Nephron (organoid): Measurements from ENCODE around the gene NUDT9.
"Not testable (repeated sequence)": the region's sequence is repeated elsewhere in the genome, so short reads cannot be mapped to it uniquely, and the experiment has no call there.

Experiments
- H3K27ac Mint-ChIP-seq, 3 experiments: 2 replicates each; pipeline ENCODE4 v1.8.0; 2020; ENCODE audit warnings: mixed read lengths in 3 of 3, mild to moderate bottlenecking in 2 of 3, moderate library complexity in 1 of 3
- H3K27me3 Mint-ChIP-seq: 2 replicates; pipeline ENCODE4 v1.8.0; 2021; ENCODE audit warnings: low read depth, mild to moderate bottlenecking, moderate library complexity, mixed read lengths
- H3K36me3 Mint-ChIP-seq: 2 replicates; pipeline ENCODE4 v1.8.0; 2020; ENCODE audit warnings: low read depth, mixed read lengths
- H3K4me1 Mint-ChIP-seq: 2 replicates; pipeline ENCODE4 v1.8.0; 2020; ENCODE audit warnings: mixed read lengths
- H3K4me3 Mint-ChIP-seq, 3 experiments: 2 replicates each; pipeline ENCODE4 v1.8.0; 2020; ENCODE audit warnings: mild to moderate bottlenecking in 3 of 3, mixed read lengths in 3 of 3, moderate library complexity in 2 of 3
- H3K9me3 Mint-ChIP-seq: 2 replicates; pipeline ENCODE4 v1.8.0; 2020; ENCODE audit warnings: mixed read lengths
- CTCF ChIP-seq, 3 experiments: fragments of 200-600 bp; sonication (generic); IDR thresholded peaks; one replicate each; pipeline ENCODE4 v1.5.0; 2021; ENCODE audit warnings: antibody characterized with exemption in 3 of 3; ENCODE audit not compliant: unreplicated experiment in 3 of 3

Gene NUDT9

GRCh38 chr4:87442889-87443288 is 20.5 kb downstream of the NUDT9 start:
- H3K4me1 Mint-ChIP-seq = no peaks in the 10 kb centered on the region
- no peak overlapping the region for H3K27ac Mint-ChIP-seq
- no peak for TF ChIP-seq CTCF (IDR thresholded peaks at IDR 0.05; ENCODE audit: unreplicated experiment in 3 of 3)
- H3K4me3 Mint-ChIP-seq = no peak overlapping the region
- H3K9me3 Mint-ChIP-seq = no peaks in the 10 kb centered on the region
- no peaks in the 10 kb centered on the region for H3K27me3 Mint-ChIP-seq
- peaks cover 76% of the 10 kb centered on the region for H3K36me3 Mint-ChIP-seq

DNA sequence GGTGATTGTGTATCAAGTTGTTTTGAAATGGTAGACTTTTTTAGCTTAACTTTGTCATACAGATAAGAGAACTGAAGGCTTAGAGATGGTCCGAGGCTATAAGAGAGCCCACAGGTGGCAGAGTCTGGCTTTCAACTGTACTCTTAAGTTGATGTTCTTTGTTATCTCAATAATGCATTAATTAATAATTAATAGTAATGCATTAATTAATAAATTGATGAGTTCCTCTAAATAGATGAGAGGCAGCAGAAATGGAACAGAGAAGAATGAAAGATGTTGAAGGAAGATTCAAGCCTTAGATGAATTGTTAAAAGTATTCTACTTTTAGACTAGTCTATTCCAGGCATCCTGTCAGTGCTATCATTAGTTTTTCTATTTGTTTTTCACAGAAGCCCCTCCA is 22.4 kb downstream of the NUDT9 start:
- Mint-ChIP-seq H3K9me3 (no peaks in the 10 kb centered on the region), H3K27ac (no peak overlapping the region), H3K4me1 (no peaks in the 10 kb centered on the region), H3K36me3 (peaks cover 67% of the 10 kb centered on the region), H3K27me3 (no peaks in the 10 kb centered on the region), H3K4me3 (no peak overlapping the region)
- no peak for TF ChIP-seq CTCF (IDR thresholded peaks at IDR 0.05; ENCODE audit: unreplicated experiment in 3 of 3)

GRCh38 chr4:87445964-87446363 is 23.6 kb downstream of the NUDT9 start:
- no peaks in the 10 kb centered on the region for H3K9me3 Mint-ChIP-seq
- no peak for TF ChIP-seq CTCF (IDR thresholded peaks at IDR 0.05; ENCODE audit: unreplicated experiment in 3 of 3)
- no peak overlapping the region for H3K27ac Mint-ChIP-seq
- no peaks in the 10 kb centered on the region for H3K4me1 Mint-ChIP-seq
- H3K36me3 Mint-ChIP-seq = peaks cover 68% of the 10 kb centered on the region
- no peaks in the 10 kb centered on the region for H3K27me3 Mint-ChIP-seq
- no peak overlapping the region for H3K4me3 Mint-ChIP-seq

DNA sequence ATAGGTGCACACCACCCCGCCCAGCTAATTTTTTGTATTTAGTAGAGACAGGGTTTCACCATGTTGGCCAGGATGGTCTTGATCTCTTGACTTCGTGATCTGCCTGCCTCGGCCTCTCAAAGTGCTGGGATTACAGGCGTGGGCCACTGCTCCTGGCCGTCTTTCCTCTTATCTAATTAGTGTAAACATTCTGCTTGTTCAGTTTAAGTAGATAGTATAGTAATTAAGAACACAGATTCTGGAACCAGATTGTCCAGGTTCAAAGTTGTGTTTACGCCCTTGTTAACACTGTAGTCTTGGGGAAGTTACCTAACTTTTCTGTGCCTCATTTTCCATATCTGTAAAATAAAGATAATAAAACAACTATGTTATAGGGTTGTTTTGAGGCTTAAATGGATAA is 24.0 kb downstream of the NUDT9 start:
- H3K27ac Mint-ChIP-seq, H3K4me3 Mint-ChIP-seq, H3K27me3 Mint-ChIP-seq, H3K4me1 Mint-ChIP-seq, H3K9me3 Mint-ChIP-seq: not testable (repeated sequence)
- peaks cover 68% of the 10 kb centered on the region for H3K36me3 Mint-ChIP-seq

DNA sequence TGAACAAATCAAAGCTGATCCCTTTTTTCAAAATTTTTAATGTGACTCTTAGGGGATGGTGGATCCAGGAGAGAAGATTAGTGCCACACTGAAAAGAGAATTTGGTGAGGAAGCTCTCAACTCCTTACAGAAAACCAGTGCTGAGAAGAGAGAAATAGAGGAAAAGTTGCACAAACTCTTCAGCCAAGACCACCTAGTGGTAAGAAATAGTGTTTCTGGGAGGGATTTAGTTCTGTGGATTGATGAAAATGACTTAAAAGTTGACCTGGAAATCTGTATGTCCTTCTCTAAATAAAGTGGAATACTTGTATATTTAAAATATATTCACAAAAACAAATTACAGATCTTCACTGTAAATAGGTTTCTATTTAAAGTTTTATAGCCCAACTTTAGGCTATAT is 29.2 kb downstream of the NUDT9 start:
- Mint-ChIP-seq H3K27ac (no peak overlapping the region), H3K4me1 (no peaks in the 10 kb centered on the region), H3K4me3 (no peak overlapping the region), H3K36me3 (peaks cover 40% of the 10 kb centered on the region), H3K27me3 (no peaks in the 10 kb centered on the region), H3K9me3 (no peaks in the 10 kb centered on the region)
- TF ChIP-seq CTCF (IDR thresholded peaks at IDR 0.05; ENCODE audit: unreplicated experiment in 3 of 3) = no peak

DNA sequence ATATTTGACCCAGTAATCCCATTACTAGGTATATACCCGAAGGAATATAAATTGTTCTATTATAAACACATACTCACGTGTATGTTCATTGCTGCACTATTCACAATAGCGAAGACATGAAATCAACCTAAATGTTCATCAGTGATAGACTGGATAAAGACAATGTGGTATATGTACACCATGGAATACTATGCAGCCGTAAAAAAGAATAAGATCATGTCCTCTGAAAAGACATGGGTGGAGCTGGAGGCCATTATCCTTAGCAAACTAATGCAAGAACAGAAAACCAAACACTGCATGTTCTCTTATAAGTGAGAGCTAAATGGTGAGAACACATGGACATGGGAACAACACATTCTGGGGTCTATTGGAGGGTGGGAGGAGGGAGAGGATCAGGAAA is 36.5 kb downstream of the NUDT9 start:
- H3K27me3 Mint-ChIP-seq = no peaks in the 10 kb centered on the region
- H3K27ac Mint-ChIP-seq = no peak overlapping the region
- TF ChIP-seq CTCF (IDR thresholded peaks at IDR 0.05; ENCODE audit: unreplicated experiment in 3 of 3) = no peak
- no peaks in the 10 kb centered on the region for H3K4me1 Mint-ChIP-seq
- no peak overlapping the region for H3K4me3 Mint-ChIP-seq
- H3K9me3 Mint-ChIP-seq = no peaks in the 10 kb centered on the region
- H3K36me3 Mint-ChIP-seq = peaks cover 40% of the 10 kb centered on the region
